Liver (tissue), 3 donors: Measurements from ENCODE around the gene PAH.

Source experiments
- ATF3 ChIP-seq: IDR thresholded peaks from 2 replicates; pipeline ENCODE4 v1.6.1; 2016; ENCODE audit warnings: antibody characterized with exemption
- CTCF ChIP-seq: fragments of 150-350 bp; IDR thresholded peaks from 2 replicates; pipeline ENCODE4 v1.5.1; 2017; ENCODE audit warnings: improper control_type of control experiment, low read depth, low read length; ENCODE audit not compliant: missing input control
- FOXA1 ChIP-seq: IDR thresholded peaks from 2 replicates; pipeline ENCODE4 v1.6.1; 2016; ENCODE audit warnings: antibody characterized with exemption
- GABPA ChIP-seq, 2 donors: IDR thresholded peaks in 1 of 2; conservative IDR thresholded peaks in 1 of 2; 2 replicates each; pipeline ENCODE4 v1.6.1; 2016; ENCODE audit warnings: antibody characterized with exemption in 2 of 2, mild to moderate bottlenecking in 1 of 2, moderate library complexity in 1 of 2
- JUND ChIP-seq, 2 donors: IDR thresholded peaks; 2 replicates each; pipeline ENCODE4 v1.6.1; 2016; ENCODE audit warnings: antibody characterized with exemption in 2 of 2
- MAX ChIP-seq: IDR thresholded peaks from 2 replicates; pipeline ENCODE4 v1.6.1; 2016; ENCODE audit warnings: antibody characterized with exemption
- RAD21 ChIP-seq, 2 donors: IDR thresholded peaks; 2 replicates each; pipeline ENCODE4 v1.6.1; 2016; ENCODE audit warnings: antibody characterized with exemption in 2 of 2, mild to moderate bottlenecking in 2 of 2
- SP1 ChIP-seq: IDR thresholded peaks from 2 replicates; pipeline ENCODE4 v1.6.1; 2018; ENCODE audit warnings: antibody characterized with exemption, mild to moderate bottlenecking
- YY1 ChIP-seq: IDR thresholded peaks from 2 replicates; pipeline ENCODE4 v1.6.1; 2016; ENCODE audit warnings: antibody characterized with exemption, mild to moderate bottlenecking
- ZBTB33 ChIP-seq: IDR thresholded peaks from 2 replicates; pipeline ENCODE4 v1.6.1; 2016; ENCODE audit warnings: antibody characterized with exemption
- donor health status: healthy.
- donor health status: healthy.

- no peak for TF ChIP-seq GABPA (IDR thresholded peaks at IDR 0.05 in 1 of 2, conservative IDR thresholded peaks at IDR 0.05 in 1 of 2)
- no peak for TF ChIP-seq CTCF
- no peak for TF ChIP-seq FOXA1
- no peak for TF ChIP-seq YY1
- no peak for TF ChIP-seq JUND (IDR thresholded peaks at IDR 0.05)
- no peak for TF ChIP-seq ZBTB33
- no peak for TF ChIP-seq ATF3
- TF ChIP-seq SP1, result no peak
- TF ChIP-seq MAX, result no peak
- no peak for TF ChIP-seq RAD21 (IDR thresholded peaks at IDR 0.05)
Observed at GRCh38 chr12:102950950-102951619, 34.0 kb upstream of the PAH start.
